Heart left ventricle (tissue), 16 donors: ENCODE measurements around the gene PLD2. TPM values are rescaled to one million over a fixed set of nuclear protein-coding genes. Genes with fewer than 3 reads are reported as not detected.

Source experiments
- ATAC-seq, 4 donors: fragments of 200-7000 bp; cut with Tn5 transposase; one replicate each; pipeline ENCODE4 v1.9.1; 2020 to 2022; ENCODE audit warnings: moderate library complexity in 4 of 4, mild to moderate bottlenecking in 3 of 4, moderate number of reproducible peaks in 1 of 4
- DNase-seq, 5 donors: peaks; one replicate each; pipeline ENCODE4 v3.0.0-alpha.2; 2020
- H3K27ac ChIP-seq, 12 donors: fragments of 200-600 bp; sonication (generic) in 4 of 12; one replicate each; pipeline versions ENCODE4 v1.5.0 to v1.8.0; 2016 to 2022; ENCODE audit warnings: mild to moderate bottlenecking in 2 of 12
- H3K27me3 ChIP-seq, 9 donors: fragments of 200-600 bp; sonication (generic) in 2 of 9; one replicate each; pipeline versions ENCODE4 v1.5.1 to v1.8.0; 2016 to 2022; ENCODE audit warnings: mild to moderate bottlenecking in 3 of 9
- H3K36me3 ChIP-seq, 9 donors: fragments of 200-600 bp; sonication (generic) in 2 of 9; one replicate each; pipeline versions ENCODE4 v1.5.0 to v1.8.0; 2018 to 2022; ENCODE audit warnings: mild to moderate bottlenecking in 2 of 9
- H3K4me1 ChIP-seq, 12 donors: fragments of 200-600 bp; sonication (generic) in 4 of 12; one replicate each; pipeline versions ENCODE4 v1.5.0 to v1.8.0; 2016 to 2022; ENCODE audit warnings: mild to moderate bottlenecking in 3 of 12
- H3K4me3 ChIP-seq, 12 donors: fragments of 200-600 bp; sonication (generic) in 4 of 12; one replicate each; pipeline versions ENCODE4 v1.5.0 to v1.8.0; 2017 to 2022; ENCODE audit warnings: mild to moderate bottlenecking in 9 of 12, moderate library complexity in 4 of 12
- H3K9me3 ChIP-seq, 12 donors: fragments of 200-600 bp; sonication (generic) in 4 of 12; one replicate each; pipeline versions ENCODE4 v1.5.0 to v1.8.0; 2016 to 2022; ENCODE audit warnings: mild to moderate bottlenecking in 1 of 12
- CTCF ChIP-seq, 12 donors: fragments of 200-600 bp; sonication (generic) in 4 of 12; IDR thresholded peaks; one replicate each; pipeline versions ENCODE4 v1.5.0 to v1.8.0; 2018 to 2022; ENCODE audit warnings: antibody characterized with exemption in 12 of 12, mild to moderate bottlenecking in 5 of 12
- POLR2A ChIP-seq, 2 donors: fragments of 450-650 bp; IDR thresholded peaks; one replicate each; pipeline ENCODE4 v1.6.1; 2017; ENCODE audit warnings: antibody characterized with exemption in 2 of 2, mild to moderate bottlenecking in 2 of 2, moderate library complexity in 2 of 2
- WGBS, 4 donors: extraction: QIAGEN DNeasy Blood & Tissue Kit in 2 of 4; methylation state at CpG; one replicate each; pipeline versions ENCODE4 v1.1.5 to v1.1.7; 2013 to 2018; 5-methylcytosine and 5-hydroxymethylcytosine counted together
- intact Hi-C, 10 donors: fragments of 100-400 bp; cut with DNase I; formaldehyde crosslinking; loops; one replicate each; pipeline versions ENCODE4 v1.11.1 to v1.14.2; 2022
- polyA plus RNA-seq, 2 donors: library from polyadenylated mRNA; stranded (reverse); fragments of 200-250 nt; gene quantifications; one replicate each; pipeline ENCODE4 v1.2.3, GENCODE V29; 2013
- total RNA-seq, 9 donors: library from RNA; depleted of rRNA in 2 of 9; stranded (reverse); fragments of >200 nt in 2 of 9; fragmentation: NEBNext Ultra II Directional in 3 of 9; extraction: Animal tissue kit (Norgen Biotek cat#: 25700) in 3 of 9; gene quantifications; one replicate each; pipeline versions ENCODE4 v1.1.0 to v1.2.4, GENCODE V29; 2016 to 2023
- donor health status: ischemic (EF 13 %, LVEDD 7.1; RV severe dilation, severe dysfunction).
- donor health status: healthy with polysubstance abuse.
- donor health status: DM: no; HTN: yes; CAD: no.
- donor health status: DM: no; HTN: no; CAD: no.
- donor health status: ischemic (EF 25% LVEDD 6.9; RV normal size, moderate dysfunction).
- donor health status: ischemic (EF 25% LVEDD 5.7; RV mildly dilated, moderate dysfunction).
- donor health status: healthy.
- donor health status: DM: yes; HTN: yes; CAD: no.
- donor health status: ischemic (EF 35%, LVEDD 5.7; RV mildly dilated, moderate dysfunction).
- donor health status: nonischemic (EF 11% LVEDD 7.7; RV severe dilation, severe dysfunction).
- donor health status: DM: yes; HTN: yes; CAD: no.
- donor health status: PGD.
- donor health status: ischemic (EF 29% LVEDD 5.4; RV normal size, mild dysfunction).
- donor health status: nonischemic (EF 23%, LVEDD 6.1; RV moderate dilation, normal function).

PLD2 gene
- total and polyA plus RNA-seq, 11 donors = 5.3 to 17.9 (median 8.5) TPM

DNA sequence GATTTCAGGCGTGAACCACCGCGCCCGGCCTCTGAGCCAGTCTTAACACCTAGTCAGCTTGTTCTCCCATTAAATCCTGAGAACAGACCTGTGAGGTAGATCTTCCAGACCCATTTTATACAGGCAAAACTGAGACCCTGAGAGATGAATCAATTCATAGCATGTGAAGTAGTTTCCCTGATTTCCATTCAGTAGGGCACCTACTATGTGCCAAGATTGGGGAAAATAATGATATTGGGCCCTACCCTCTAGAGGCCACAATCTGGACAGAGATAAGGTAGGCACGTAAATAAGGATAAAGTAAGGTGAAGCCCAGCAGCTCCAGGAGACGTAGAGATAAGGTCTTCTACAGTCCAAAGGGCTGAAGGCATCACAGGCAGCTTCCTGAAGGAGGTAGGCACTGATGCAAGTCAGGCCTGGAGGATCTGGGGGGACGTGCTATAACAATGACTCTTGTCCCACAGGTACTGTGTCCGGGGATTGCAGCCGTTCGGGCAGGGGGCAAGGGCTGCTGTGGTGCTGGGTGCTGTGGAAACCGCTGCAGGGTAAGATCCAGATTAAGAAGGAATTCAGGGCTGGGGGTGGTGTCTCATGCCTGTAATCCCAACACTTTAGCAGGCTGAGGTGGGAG lies 26.5 kb upstream of the PLD2 start:
- no peak for DNase-seq
- no peak for TF ChIP-seq POLR2A (IDR thresholded peaks at IDR 0.05)
- no peak for TF ChIP-seq CTCF (IDR thresholded peaks at IDR 0.05)
- WGBS, 4 donors = 70 to 80% (median 75%) methylated on average over 11 of the region's 11 CpGs
- no peaks in the 10 kb centered on the region for H3K9me3 ChIP-seq
- peaks cover 0 to 6% (median 4%) of the 10 kb centered on the region in 12 donors for H3K4me1 ChIP-seq
- ATAC-seq = no peak
- H3K36me3 ChIP-seq = no peaks in the 10 kb centered on the region
- peaks cover 0 to 56% (median 31%) of the 10 kb centered on the region in 9 donors for H3K27me3 ChIP-seq
- H3K27ac ChIP-seq = no peak overlapping the region
- no peak overlapping the region for H3K4me3 ChIP-seq
- intact Hi-C loops = loop anchor here in 2 of 10 donors (5.0 to 10.0 kb wide), 2 partner anchors 38 to 46 kb away; partner anchors contain the start of genes CXCL16 (in 1 of the 2), MED11 (in 1 of the 2) and ZMYND15 (in 1 of the 2)

DNA sequence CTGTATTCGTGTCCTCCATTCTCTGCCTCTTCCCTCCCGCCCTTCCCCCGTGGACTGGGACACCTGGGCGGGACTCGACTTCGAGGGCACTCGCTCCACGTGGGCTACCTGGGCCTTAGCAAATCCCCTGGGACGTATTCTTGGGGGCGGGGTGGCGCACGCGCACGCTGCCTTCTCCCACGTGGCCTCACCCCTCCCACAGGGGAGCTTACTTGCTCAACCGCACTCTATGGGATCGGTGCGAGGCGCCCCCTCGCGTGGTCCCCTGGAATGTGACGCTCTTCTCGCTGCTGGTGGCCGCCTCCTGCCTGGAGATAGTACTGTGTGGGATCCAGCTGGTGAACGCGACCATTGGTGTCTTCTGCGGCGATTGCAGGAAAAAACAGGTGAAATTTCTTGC lies 24.3 kb upstream of the PLD2 start:
- Histone ChIP-seq H3K36me3 (no peaks in the 10 kb centered on the region), H3K27me3 (peaks cover 0 to 63% (median 40%) of the 10 kb centered on the region in 9 donors), H3K27ac (no peak overlapping the region), H3K9me3 (no peaks in the 10 kb centered on the region), H3K4me3 (no peak overlapping the region), H3K4me1 (peaks cover 0 to 28% (median 25%) of the 10 kb centered on the region in 12 donors)
- ATAC-seq (peak in 1 of 4 donors; percentile 26), DNase-seq (peak in 1 of 5 donors; percentile 71)
- TF ChIP-seq POLR2A (IDR thresholded peaks at IDR 0.05) = no peak
- TF ChIP-seq CTCF (IDR thresholded peaks at IDR 0.05) = no peak
- 26 to 41% (median 28%) methylated on average over 22 to 28 of the region's 28 CpGs for WGBS, 4 donors
- intact Hi-C loops = loop anchor here in 2 of 10 donors (5.0 to 10.0 kb wide), 2 partner anchors 40 to 48 kb away; partner anchors contain the start of genes CXCL16 (in 1 of the 2), MED11 (in 1 of the 2) and ZMYND15 (in 1 of the 2)

- Histone ChIP-seq H3K36me3 (no peaks in the 10 kb centered on the region), H3K4me3 (peak overlapping the region in 11 of 12 donors; percentile 14 to 48 (median 40)), H3K9me3 (no peaks in the 10 kb centered on the region), H3K27ac (peak overlapping the region in 1 of 12 donors; percentile 31), H3K4me1 (peaks cover 0 to 46% (median 37%) of the 10 kb centered on the region in 12 donors), H3K27me3 (peaks cover 0 to 56% (median 35%) of the 10 kb centered on the region in 9 donors)
- intact Hi-C loops = loop anchor here in 7 of 10 donors (2.0 to 10.0 kb wide), 6 partner anchors 51 to 103 kb away; partner anchors contain the start of genes MED11 (in 6 of the 7), ARRB2 (in 2 of the 7), CXCL16 (in 1 of the 7) and ZMYND15 (in 1 of the 7)
- WGBS, 4 donors = 9 to 34% (median 13%) methylated on average over 35 to 61 of the region's 61 CpGs
- TF ChIP-seq POLR2A (IDR thresholded peaks at IDR 0.05) (no peak), CTCF (IDR thresholded peaks at IDR 0.05) (no peak)
- ATAC-seq (no peak), DNase-seq (no peak)
These were observed 21.4 kb upstream of the PLD2 start for GRCh38 chr17:4785311-4786105.
